Measurements from ENCODE around the gene MMP27.

MMP27 gene

DNA sequence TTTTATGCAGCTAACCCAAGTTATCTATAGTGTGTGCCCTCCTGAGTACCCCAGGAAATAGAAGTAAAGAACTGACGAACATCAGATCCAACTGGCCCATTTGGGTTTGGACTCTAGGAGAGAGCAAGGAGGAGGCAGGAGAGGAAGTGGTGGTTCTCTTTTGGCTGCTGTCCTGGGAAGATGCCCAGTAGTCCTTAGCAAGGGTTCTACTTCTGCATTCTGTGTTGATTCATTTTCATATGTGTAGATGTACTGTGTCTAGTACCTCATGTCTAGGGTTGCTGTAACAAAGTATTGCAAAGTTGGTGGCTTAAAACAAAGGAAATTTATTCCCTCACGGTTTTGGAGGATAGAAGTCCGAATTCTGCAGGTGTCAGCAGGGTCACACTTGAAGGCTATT is 6.6 kb upstream of the MMP27 start:
- ATAC-seq (ENCODE audit: insufficient read depth, low read depth) (no peak), DNase-seq (no peak)
- no peak overlapping the region for H3K27ac ChIP-seq (ENCODE audit: low read length)
- H3K79me2 ChIP-seq (ENCODE audit: insufficient read depth, low read length), result no peaks in the 10 kb centered on the region
- peaks cover 2% of the 10 kb centered on the region for H3K27me3 ChIP-seq (ENCODE audit: insufficient read depth, low read length, poor library complexity)
- no peak overlapping the region for H3K4me2 ChIP-seq (ENCODE audit: insufficient read depth, low read length)
- H2AFZ ChIP-seq (ENCODE audit: low read depth, low read length), result no peak overlapping the region
- no peak for TF ChIP-seq EZH2 (IDR thresholded peaks at IDR 0.05; ENCODE audit: borderline replicate concordance, low read depth, low read length, severe bottlenecking)
- TF ChIP-seq, protein P1, sequence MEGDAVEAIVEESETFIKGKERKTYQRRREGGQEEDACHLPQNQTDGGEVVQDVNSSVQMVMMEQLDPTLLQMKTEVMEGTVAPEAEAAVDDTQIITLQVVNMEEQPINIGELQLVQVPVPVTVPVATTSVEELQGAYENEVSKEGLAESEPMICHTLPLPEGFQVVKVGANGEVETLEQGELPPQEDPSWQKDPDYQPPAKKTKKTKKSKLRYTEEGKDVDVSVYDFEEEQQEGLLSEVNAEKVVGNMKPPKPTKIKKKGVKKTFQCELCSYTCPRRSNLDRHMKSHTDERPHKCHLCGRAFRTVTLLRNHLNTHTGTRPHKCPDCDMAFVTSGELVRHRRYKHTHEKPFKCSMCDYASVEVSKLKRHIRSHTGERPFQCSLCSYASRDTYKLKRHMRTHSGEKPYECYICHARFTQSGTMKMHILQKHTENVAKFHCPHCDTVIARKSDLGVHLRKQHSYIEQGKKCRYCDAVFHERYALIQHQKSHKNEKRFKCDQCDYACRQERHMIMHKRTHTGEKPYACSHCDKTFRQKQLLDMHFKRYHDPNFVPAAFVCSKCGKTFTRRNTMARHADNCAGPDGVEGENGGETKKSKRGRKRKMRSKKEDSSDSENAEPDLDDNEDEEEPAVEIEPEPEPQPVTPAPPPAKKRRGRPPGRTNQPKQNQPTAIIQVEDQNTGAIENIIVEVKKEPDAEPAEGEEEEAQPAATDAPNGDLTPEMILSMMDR (IDR thresholded peaks at IDR 0.05; ENCODE audit: borderline replicate concordance, extremely low read depth, low read length, poor library complexity, severe bottlenecking), result no peak
- H4K20me1 ChIP-seq (ENCODE audit: insufficient read depth, low read length), result no peaks in the 10 kb centered on the region
- no peak overlapping the region for H3K4me3 ChIP-seq (ENCODE audit: low read depth in 1 of 2, low read length in 2 of 2)
- no peaks in the 10 kb centered on the region for H3K4me1 ChIP-seq (ENCODE audit: insufficient read depth, low read length)
- H3K9ac ChIP-seq (ENCODE audit: low read depth, low read length), result no peak overlapping the region
- no peaks in the 10 kb centered on the region for H3K9me3 ChIP-seq (ENCODE audit: insufficient read depth, low read length, severe bottlenecking)
- H3K36me3 ChIP-seq (ENCODE audit: insufficient read depth, low read length), result no peaks in the 10 kb centered on the region

DNA sequence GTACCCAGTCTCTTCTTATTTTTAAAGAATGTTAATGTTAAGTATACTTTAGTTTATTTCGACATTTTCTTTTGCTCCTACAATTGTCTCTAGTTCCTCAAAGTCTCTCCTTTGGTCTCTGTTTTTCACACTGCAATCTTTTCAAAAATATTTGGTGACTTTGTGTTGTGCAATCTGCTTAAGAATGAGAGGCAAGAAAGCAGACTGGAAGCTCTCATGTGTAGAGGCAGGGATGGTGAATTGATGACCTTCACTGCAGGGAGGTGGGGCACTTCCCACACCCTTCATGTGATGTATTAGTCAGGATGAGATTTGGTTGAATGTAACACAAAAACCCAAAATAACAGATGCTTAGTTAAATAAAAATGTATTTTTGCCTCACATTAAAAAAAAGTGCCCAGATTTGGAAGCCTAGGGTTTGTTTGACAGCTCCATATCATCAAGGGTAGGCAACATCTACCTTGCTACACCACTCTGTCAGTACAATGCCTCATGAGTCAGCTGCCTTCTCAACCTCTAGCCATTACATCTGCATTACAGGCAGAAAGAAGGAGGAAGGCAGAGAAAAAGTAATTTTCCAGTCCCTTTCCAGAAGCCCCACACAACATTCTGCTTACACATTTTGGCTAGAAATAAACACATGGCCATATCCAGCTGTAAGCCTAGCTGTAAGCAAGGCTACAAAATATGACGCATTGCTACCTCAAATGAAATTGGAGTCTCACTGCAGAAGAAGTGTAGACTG is 3.8 kb upstream of the MMP27 start:
- H3K9me3 ChIP-seq (ENCODE audit: insufficient read depth, low read length, severe bottlenecking), result no peaks in the 10 kb centered on the region
- H3K27ac ChIP-seq (ENCODE audit: low read length), result no peak overlapping the region
- no peak overlapping the region for H3K4me2 ChIP-seq (ENCODE audit: insufficient read depth, low read length)
- no peak overlapping the region for H2AFZ ChIP-seq (ENCODE audit: low read depth, low read length)
- no peaks in the 10 kb centered on the region for H3K36me3 ChIP-seq (ENCODE audit: insufficient read depth, low read length)
- peaks cover 2% of the 10 kb centered on the region for H3K27me3 ChIP-seq (ENCODE audit: insufficient read depth, low read length, poor library complexity)
- no peak for ATAC-seq (ENCODE audit: insufficient read depth, low read depth)
- H3K79me2 ChIP-seq (ENCODE audit: insufficient read depth, low read length), result no peaks in the 10 kb centered on the region
- H3K9ac ChIP-seq (ENCODE audit: low read depth, low read length), result no peak overlapping the region
- H3K4me3 ChIP-seq (ENCODE audit: low read depth in 1 of 2, low read length in 2 of 2), result no peak overlapping the region
- TF ChIP-seq, protein P1 (IDR thresholded peaks at IDR 0.05; ENCODE audit: borderline replicate concordance, extremely low read depth, low read length, poor library complexity, severe bottlenecking), result no peak
- no peak for TF ChIP-seq EZH2 (IDR thresholded peaks at IDR 0.05; ENCODE audit: borderline replicate concordance, low read depth, low read length, severe bottlenecking)
- H4K20me1 ChIP-seq (ENCODE audit: insufficient read depth, low read length), result no peaks in the 10 kb centered on the region
- no peaks in the 10 kb centered on the region for H3K4me1 ChIP-seq (ENCODE audit: insufficient read depth, low read length)
- DNase-seq, result no peak

DNA sequence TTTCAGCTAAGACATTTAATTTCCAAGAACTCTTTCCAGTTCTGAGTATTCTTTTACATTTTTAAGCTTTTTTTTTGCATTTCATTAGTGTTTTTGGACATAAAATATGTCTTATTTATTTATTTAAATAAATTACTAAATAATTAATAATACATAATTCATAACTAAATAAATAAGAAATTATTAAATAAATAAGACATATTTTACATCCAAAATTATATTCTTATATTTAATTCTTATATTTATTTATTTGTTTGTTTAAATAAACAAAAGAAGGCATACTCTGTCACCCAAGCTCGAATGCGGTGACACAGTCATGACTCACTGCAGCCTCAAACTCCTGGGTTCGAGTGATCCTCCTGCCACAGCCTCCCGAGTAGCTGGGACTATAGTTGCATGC is 3.1 kb upstream of the MMP27 start:
- Histone ChIP-seq H3K79me2 (ENCODE audit: insufficient read depth, low read length) (no peaks in the 10 kb centered on the region), H3K36me3 (ENCODE audit: insufficient read depth, low read length) (no peaks in the 10 kb centered on the region), H3K4me2 (ENCODE audit: insufficient read depth, low read length) (no peak overlapping the region), H2AFZ (ENCODE audit: low read depth, low read length) (no peak overlapping the region), H4K20me1 (ENCODE audit: insufficient read depth, low read length) (no peaks in the 10 kb centered on the region), H3K27me3 (ENCODE audit: insufficient read depth, low read length, poor library complexity) (peaks cover 7% of the 10 kb centered on the region), H3K9ac (ENCODE audit: low read depth, low read length) (no peak overlapping the region), H3K27ac (ENCODE audit: low read length) (no peak overlapping the region), H3K4me3 (ENCODE audit: low read depth in 1 of 2, low read length in 2 of 2) (no peak overlapping the region), H3K4me1 (ENCODE audit: insufficient read depth, low read length) (no peaks in the 10 kb centered on the region), H3K9me3 (ENCODE audit: insufficient read depth, low read length, severe bottlenecking) (no peaks in the 10 kb centered on the region)
- no peak for DNase-seq
- no peak for TF ChIP-seq EZH2 (IDR thresholded peaks at IDR 0.05; ENCODE audit: borderline replicate concordance, low read depth, low read length, severe bottlenecking)
- TF ChIP-seq, protein P1 (IDR thresholded peaks at IDR 0.05; ENCODE audit: borderline replicate concordance, extremely low read depth, low read length, poor library complexity, severe bottlenecking), result no peak
- ATAC-seq (ENCODE audit: insufficient read depth, low read depth), result no peak

Measured in DND-41 (cell line).